Hippocampal formation (tissue), 2 donors: ENCODE results near the gene COLEC12.

Experiments
- DNase-seq, 2 donors: peaks; one replicate each; lab custom pipeline; 2025; lab: John Stamatoyannopoulos, UW

COLEC12 gene

DNA sequence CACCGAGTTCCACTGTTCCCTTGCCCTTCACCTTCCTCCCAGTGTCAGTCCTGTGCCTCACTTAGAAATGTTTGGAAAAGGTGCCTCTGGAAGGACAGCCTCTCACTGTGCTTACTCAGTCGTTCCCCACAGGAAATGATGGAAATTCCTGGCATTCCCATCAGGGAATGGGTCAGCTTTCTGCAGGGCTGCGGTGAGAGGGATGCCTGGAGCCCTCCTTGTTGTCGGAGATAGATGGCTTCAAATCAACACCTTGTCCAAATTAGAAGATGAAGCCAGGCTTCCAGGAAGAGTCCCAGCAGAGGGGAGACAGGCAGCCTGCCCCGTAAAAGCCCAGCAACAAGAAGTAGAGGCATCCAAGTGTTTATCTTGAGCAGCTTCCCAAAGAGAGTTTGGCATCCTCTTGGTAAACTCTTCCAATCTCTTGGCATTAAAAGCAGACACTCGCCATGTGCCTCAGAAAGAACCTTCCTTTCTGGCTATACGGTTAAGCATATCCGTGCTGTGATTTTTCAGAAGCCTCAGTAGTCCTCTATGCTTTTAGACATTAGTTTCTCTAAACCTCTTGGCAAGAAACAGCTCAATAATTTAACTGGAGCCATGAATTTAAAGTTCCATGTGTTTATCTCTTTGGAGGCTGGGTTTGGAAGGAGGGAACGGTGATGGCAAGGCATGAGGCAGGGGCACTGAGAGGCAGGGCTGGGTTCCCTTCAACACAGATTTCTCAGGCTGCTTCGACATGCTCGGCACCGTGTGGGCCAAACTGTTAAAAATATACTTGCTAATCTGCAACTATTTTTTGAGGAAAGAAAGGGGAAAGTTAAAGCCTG, 25.1 kb downstream of the COLEC12 start:
- DNase-seq: no peak

DNA sequence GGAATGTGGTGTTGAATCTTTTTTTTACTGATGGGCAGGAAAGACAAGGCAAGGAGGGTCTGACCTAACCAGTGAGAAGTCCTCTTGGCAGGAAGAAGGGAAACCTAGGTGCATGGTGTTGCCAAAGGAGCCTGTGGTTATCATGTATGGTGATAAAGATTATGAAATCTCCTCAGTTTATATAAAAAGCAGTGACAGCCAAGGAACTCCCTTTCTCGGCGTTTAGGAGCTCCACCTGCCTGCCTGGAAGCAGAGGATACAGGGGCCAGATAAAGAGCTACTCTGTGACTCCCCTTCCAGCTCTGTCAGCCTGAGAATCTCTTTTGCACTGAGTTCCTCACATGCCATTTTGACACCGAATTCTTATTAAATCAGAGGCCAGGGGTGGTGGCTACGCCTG, 26.1 kb downstream of the COLEC12 start:
- DNase-seq: no peak

DNA sequence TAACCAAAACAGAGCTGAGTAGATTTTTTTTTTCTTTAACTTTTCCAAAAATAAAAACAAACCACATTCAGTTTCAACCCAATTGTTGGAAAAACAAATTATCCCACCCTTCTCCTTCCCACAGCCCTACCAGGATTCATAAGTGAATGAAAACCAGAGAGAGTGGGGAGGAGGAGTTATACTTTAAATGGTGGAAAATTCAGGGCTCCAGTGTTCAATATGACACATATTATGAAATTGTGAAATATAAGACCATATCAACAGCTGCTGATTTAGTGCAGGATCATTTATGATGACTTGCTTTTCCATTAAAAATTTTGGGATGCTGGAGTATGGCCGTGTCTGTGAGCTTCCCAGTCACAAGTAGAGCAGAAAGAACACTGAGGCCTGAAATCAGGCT, 26.7 kb downstream of the COLEC12 start:
- no peak for DNase-seq

DNA sequence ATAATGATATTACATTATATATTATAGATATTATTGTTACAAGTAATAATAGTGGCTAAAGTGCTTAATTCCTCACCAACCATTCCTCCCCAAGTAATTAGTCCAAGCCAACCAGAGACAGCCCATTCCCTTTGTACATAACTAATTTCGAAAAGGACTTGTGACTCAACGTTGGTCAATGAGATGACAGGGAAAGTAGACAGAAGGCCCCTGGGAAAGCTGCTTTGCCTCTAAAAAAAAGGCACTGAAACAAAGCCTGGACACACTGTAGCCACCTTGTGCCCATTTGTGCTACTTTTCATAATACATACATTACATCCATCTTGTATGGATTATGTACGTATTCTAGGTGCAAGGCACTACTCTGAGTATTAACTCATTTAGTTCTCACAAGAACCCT, 28.8 kb downstream of the COLEC12 start:
- no peak for DNase-seq

DNA sequence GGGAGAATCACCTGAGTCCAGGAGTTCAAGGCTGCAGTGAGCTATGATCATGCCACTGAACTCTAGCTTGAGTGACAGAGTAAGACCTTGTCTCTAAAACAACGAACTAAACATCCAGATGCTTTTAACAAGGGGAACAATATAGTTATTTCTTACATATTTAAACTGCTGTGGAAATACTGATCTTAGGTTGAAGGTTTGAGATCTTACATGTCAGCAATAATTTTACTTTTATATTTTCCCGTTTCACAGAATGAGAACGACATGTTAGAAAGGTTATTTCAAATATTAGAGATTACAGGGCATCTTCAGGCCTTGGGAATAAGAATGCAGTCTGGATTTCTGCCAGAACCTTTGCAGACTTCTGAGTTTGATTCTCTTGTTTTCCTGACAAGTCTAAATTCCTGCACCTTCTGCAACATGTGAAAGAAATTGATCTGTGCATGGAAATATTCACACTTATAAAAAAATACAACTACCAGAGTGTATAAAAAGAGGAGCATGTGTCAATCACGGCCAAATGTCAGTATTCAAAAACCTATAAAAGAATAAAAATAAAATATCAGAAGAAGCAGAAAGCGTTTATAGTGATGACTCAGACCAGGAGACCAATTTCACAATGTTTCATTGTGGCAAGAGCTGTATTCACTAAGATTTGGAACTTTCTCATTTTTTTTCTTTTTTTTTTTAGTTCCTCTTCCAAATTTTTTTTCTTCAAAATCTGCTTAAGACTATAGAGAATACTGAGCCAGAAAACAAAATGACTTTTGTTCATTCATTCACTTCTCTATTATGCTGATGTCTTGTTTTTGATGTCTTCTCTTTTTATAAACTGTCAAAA, 29.6 kb downstream of the COLEC12 start:
- no peak for DNase-seq

DNA sequence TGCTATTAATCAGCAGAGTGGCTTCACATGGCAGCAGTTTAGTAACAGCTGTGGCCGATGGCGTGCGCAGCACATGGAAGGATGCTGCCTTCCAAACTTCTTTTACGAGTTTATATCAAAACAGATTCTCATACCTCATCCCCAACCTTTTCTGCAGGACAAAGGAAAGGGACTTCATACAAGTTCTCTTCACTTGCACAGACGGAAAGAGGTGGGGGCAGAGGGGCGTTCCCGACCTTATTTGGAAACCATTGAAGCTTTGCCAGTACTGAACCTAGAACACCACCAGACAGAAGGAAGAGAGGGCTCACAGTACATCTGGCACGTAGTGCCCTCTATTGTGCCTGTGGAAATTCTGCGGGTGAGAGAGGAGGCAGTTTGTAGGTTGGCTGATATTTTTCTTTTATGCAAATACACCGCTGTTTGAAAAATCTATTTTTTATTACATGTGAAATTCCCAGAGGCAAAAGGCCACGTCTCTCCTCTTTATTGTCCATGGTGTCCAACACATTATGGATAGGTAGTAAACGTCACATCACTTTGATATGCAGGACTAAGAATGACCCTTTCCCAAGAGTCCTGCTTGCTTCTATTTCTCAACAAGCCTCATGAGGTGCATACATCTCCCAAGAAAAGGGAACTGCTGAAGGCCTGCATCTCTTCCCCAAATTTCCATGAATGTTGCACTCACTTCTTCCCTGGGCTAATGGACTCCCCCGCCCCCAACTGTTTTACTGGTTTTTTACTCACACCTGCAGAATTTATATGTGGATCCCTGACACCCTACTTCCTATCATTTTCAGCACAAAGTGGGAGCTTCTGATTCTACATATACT, 31.3 kb downstream of the COLEC12 start:
- DNase-seq: no peak

DNA sequence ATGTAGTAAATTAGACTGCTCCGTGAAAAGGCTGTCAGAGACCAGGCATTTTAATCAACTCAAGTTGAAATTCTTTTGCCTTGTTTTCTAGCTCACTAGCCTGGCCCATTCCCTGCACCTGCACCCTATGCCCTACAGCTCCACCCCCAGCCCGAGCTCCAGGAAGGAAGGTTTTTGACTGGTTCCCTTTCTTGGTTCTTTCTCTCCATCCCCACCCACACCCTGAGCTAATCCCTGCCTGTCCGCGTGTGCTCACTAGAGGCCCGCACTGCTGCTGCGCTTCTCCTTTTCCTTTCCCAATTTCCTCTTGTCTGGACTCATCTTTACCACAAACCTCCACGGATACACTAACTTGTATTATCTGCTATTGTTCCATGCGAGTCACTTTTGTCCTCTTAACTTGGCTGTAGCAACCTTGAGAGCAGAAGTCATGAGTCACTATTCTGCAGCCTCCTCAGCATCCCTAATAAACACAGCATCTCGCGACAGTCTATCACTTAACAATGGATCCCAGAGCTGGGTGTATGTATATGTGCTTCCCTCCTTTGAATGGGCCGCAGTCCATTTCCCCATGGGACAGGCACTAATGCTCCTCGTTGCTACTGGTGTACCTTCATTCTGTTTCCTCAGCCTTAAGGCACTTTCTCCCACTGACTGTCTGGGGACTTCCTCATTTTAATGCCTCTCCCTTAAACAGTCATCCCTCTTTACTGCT, 36.5 kb downstream of the COLEC12 start:
- no peak for DNase-seq

DNA sequence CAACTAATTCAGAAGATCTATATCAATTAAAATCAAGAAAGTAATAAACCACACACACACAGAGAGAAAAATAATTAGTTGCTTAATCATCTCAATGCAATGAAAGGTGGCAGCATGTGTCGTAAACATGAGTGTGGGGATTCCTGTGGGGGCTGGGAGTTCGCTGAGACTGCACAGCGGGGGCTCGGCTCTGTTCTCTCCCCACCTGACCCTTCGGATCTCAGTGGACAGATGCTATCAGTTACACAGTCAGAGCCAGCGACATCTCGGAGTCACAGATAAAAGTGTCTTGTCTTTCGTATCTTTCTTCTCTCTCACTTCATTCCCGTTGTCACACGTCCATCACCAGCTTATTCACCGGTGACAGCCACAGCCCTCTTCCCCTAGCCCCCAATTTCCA, 37.1 kb downstream of the COLEC12 start:
- no peak for DNase-seq

DNA sequence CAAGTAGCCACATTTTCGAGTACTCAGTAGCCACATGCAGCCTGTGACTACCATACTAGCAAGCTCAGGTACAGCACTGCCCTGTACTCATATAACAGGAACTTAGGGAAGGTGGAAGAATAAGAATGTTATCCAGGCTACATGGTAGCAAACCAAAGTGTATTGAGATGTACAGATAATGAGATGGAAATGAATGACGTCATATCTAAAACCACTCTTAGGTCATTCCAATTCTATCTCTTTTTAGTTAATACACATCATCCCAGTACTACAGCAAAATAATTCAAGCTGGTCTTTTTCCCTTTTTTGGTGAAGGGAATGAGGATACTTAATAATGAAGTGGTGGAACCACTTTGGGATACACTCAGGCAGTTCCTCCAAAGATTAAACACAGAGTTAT, 38.7 kb downstream of the COLEC12 start:
- DNase-seq: no peak

DNA sequence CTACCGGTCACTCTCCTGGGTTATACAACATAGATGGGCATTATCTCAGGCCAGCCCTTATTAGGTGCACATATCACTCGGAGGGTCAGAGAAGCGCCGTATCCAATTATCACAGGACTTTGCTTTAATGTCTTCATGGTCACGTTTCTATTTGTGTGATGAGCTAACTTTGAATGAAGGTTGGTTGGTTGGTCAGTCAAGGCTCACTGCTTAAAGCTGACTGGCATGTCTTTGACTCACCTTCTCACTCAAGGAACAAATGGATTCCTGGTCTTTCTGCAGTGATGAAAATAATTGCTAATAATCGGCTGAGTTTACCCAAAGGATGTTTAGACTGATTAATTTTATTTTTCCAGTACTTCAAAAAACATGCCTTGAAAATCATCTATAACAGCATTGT, 39.7 kb downstream of the COLEC12 start:
- DNase-seq: no peak

DNA sequence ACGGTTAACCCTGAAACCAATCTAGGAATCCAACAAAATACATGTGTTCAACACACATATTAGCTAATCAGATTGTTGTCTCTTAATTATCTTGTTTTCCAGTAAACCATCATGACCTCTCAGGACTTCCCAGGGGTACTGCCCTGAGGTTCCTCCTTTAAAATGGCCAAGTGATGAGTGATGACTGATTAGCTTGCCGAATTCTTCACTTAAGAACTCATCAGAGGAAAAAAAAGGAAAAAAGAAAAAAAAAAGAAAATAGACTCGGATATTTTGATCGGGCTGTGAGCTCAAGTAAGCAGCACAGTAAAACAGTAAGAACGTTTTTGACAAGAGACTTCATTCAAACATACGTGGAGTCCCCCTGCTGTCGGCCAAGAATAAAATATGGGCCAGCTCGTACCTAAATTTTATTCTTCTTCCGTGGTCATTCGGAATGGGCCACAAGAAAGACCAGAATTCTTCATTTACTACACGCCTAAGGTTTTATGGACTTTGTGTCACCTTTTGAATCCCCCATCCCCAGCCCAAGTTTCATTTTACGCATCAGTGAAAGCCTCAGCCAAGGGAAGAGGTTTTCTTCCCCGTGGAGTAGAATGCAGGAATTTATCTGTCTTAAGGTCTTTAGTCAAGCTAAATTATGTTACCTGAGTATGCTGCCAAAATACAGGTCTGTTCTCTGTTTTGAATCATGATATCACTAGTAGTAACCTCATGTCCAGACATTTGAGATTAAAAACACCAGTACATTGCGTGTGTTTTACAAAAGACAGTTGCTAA, 40.5 kb downstream of the COLEC12 start:
- DNase-seq: no peak

DNA sequence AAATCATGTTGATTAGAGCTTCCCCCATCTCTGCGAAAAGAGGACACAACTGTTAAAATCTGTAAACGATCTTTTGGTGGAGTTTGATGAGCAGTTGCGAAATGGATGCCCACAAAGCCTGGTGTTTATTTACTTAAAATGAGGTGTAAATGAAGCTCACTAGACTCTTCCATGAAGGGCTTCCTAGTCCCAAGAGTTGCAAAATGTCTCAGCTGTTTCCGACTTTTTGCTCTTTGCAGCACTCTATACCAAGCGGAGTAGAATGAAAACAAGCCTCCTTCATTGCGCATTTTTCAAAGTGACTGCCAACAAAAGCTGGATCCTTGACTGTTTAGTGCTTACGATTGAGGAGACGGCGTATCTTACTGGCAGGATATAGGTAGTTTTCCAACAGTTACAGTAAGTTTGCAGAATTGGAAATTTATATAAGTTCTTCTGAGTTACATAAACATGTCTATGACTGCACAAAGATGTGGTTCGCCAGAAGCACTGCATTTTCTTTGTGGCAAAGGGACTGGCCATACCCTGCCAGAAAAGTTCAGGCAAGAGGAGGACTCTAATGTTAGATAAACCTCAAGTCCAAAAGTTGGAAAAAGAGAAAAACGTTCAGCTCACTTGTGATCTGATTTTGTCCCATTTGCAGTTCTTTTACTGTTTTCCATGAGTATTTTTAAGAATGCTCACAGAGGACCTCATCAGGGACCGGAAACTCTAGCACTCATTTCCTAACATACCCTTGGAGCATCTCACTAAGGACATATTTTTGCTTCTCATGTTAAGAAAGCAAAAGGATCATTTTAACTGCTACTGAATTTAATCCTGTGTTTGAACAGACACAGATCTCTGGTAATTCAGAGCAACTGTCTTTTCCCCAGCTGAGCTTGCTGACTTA, 42.7 kb downstream of the COLEC12 start:
- no peak for DNase-seq

DNA sequence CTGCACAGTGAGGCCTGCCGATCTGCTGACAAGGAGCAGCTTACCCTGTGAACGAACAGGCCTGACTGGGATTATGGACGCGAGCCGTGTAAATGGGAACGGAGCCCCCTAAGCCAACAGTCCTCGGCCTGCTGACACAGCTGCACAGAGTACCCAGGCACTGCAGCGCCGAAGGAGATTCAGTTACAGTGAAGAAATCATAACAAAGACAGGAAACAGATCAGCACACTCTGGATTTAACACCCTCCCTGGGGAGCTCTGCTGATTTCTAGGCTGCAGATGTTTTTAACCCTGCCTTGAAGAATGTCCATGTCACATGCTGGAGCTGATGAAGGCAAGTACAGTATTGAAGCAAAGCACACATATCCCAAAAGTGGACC, 43.4 kb downstream of the COLEC12 start:
- DNase-seq: no peak

DNA sequence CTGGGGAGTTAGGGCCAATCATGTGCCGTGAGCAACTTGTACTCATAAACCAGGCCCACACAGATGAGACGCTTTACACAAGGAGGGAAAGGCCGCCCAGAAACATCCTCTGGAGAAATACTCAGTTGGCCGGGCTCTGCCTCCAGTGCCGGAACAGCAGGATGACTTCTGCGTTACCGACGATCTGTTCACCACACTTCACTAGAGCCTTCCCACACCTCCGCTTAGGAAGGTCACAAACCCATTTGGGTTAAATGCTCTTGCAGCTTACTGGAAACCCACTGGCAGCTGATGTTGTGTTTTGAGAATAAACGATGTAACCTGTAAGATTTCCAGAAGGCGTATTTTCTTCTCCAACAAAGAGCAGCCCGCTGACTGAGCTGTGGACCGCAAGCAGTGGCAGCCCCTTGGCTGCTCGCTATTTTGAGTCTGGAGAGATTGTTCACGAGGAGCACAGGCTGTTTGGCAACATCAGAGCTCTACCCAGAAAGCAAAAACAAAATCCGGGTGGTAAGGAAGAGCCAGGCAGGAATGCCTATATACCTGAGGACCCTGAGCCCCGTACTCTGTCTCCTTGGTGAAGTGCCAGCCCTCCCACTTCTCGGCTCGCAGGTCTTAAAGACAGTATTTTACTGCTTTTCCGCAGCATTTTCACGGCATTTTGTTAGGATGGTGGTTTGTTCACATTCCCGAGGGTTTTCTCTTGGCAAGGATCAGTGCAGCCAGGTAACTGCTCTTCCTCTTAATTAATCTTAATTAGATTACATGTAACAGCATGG, 44.0 kb downstream of the COLEC12 start:
- DNase-seq: no peak

DNA sequence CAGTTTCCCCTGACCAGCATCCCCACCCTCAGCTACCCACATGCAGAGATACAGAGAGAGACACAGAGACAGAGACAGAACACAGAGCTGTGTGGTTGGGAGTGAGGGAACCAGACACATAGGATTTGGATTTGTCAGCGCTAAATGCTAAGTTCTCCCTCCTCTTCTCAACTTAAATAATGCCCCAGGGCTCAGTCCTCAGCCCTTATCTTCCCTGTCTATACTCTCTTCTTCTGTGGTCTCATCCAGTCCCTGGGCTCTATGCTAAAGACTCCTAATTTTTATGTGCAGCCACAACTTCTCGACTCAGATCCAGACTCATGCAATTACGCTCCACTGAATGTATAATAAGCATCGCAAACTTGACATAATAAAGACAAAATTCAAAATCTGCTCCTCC, 47.1 kb downstream of the COLEC12 start:
- no peak for DNase-seq

DNA sequence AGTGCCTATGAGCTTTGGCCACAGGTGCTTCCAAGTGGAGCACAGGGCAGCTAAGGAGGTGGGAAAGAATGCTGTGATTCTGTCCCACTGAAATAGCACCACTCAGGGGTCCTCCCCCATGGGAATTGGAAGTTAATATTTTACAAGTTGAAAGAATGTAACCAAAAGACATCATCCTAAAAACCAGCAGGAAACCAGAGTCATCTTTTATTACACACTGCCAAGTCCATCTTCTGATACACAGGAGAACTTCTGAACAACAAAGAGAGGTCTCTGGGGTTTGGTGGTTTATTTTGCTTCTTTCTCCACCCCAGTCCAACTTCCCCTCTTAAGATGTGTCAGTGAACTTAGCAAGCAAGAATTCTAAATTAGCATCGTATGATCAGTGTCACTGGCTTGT, 47.7 kb downstream of the COLEC12 start:
- no peak for DNase-seq

DNA sequence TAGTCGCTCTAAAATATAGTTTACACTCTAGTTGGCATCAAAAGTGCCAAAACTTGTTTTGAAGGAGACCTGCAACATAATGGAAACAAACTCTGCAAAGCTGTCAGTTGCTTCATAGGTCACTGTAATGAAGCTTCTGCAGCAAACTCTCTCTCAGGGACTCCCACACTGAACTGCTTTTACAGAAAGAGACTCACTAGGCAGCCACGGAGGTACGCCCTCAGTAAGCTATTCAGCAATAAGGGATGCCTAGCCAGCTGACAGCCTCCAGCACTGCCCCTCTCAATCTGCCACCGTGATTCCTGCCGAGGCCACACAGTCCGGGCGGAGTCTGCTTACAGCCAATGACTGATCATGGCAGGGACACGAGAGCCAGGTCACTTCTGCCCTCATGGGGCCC, 51.1 kb downstream of the COLEC12 start:
- peak in 1 of 2 donors; percentile 36 for DNase-seq

DNA sequence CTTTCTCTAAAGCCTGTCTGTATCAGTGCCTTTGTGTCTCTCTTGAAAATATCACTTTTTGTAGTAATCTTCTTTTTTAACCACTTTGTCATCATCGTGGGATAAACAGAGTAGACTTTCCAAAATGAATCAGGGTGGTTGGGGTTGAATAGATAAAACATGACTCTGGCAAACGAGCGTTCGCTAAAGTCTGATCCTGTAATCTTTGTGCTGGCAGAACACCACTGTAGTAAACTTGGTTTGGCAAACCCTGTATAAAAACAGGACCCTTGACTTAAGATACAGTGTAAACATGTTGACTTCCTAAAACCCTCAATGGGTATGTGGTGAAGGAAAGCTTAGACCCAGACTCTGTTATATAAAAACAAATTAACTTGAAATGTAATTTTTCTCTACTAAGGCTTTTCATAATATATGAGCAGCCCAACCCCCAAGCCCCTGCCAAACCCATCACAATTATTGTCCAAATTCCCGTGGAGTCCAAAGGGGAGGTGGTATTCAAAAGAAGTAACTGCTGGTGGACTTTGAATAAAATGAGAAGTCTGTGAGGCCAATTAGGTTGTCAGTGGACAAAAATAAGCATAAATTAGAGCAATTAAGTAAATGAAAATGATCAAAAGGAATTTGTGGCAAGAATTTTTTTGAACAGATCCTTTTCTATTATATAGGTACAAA, 52.2 kb downstream of the COLEC12 start:
- no peak for DNase-seq
